OCI-LY1 (cell line): ENCODE results near the gene SF1.

Source experiments
- EZH2 ChIP-seq: fragments of 200-600 bp; sonication (generic), shearing (Covaris generic); IDR thresholded peaks from 2 replicates; pipeline ENCODE4 v1.8.0; 2017; ENCODE audit warnings: borderline replicate concordance, mixed run types, mild to moderate bottlenecking, antibody characterized with exemption, low read length, moderate library complexity, mixed read lengths
- TF ChIP-seq, protein P1 (sequence below): fragments of 200-600 bp; sonication (generic), shearing (Covaris generic); IDR thresholded peaks from 2 replicates; pipeline ENCODE4 v1.5.1; 2017; ENCODE audit warnings: mild to moderate bottlenecking, antibody characterized with exemption, low read length, moderate library complexity, mixed read lengths

DNA sequence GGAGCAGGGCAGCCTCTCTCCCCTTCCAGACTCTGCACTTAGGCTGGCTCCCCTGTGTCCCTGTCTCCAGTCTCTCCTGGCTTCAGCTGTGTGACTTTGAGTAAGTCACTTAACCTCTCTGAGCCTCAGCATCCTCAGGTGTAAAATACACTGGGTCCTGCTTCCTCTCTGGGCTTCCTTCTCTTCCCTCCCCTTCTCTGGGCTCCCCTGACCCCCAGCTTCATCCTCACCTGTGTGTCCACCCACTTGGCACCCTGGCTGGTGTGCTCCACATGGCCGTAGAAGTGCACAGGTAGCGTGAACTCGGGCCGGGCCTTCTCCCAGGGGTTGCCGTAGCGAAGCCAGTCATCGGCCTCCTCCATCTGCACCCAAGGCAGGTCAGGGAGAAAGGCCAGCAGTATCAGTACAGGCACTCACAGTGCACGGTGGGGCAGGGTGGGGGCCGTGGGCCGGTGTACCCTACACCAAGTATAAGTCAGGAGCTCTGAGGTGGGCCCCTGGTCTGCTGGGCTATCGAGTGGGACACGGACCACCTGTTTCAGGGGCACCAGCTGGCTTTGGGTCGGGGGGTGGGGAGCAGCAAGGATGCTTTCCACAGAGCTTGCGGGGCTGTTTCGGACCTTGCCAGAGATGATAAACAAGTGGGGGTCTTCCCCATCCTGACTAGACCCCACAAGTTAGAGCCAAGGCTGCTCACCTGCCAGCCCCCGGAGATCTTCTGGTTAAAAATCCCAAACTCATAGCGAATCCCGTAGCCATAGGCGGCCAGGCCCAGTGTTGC lies 20.6 kb downstream of the SF1 start:
- TF ChIP-seq, protein P1, sequence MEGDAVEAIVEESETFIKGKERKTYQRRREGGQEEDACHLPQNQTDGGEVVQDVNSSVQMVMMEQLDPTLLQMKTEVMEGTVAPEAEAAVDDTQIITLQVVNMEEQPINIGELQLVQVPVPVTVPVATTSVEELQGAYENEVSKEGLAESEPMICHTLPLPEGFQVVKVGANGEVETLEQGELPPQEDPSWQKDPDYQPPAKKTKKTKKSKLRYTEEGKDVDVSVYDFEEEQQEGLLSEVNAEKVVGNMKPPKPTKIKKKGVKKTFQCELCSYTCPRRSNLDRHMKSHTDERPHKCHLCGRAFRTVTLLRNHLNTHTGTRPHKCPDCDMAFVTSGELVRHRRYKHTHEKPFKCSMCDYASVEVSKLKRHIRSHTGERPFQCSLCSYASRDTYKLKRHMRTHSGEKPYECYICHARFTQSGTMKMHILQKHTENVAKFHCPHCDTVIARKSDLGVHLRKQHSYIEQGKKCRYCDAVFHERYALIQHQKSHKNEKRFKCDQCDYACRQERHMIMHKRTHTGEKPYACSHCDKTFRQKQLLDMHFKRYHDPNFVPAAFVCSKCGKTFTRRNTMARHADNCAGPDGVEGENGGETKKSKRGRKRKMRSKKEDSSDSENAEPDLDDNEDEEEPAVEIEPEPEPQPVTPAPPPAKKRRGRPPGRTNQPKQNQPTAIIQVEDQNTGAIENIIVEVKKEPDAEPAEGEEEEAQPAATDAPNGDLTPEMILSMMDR: no peak
- TF ChIP-seq EZH2: no peak
